A673 (cell line): ENCODE measurements around the gene DENND2C. TPM values are rescaled to one million over a fixed set of nuclear protein-coding genes. Genes with fewer than 3 reads are reported as not detected.

Experiments used
- BruUV-seq: library from RNA; stranded (reverse); fragments of 400-500 nt; replicated peaks from 2 replicates; lab custom pipeline; 2021; lab: Mats Ljungman, UMichigan
- CTCF ChIA-PET: fragments of 300-600 bp; sonication (Branson Sonifier 250); formaldehyde crosslinking; loops from one replicate; lab custom pipeline; 2022; ENCODE audit warnings: antibody characterized with exemption; lab: Charles Lee
- POLR2A ChIA-PET: fragments of 300-600 bp; sonication (Branson Sonifier 250); formaldehyde crosslinking; loops from one replicate; lab custom pipeline; 2022; ENCODE audit warnings: antibody characterized with exemption; ENCODE audit not compliant: low non-redundant PET; lab: Charles Lee
- DNase-seq: peaks from one replicate; pipeline ENCODE4 v3.0.0-alpha.2; 2015; ENCODE audit warnings: low spot score
- H3K27ac ChIP-seq: fragments of 200-600 bp; sonication (generic); 2 replicates; pipeline ENCODE4 v1.5.1; 2016; ENCODE audit warnings: mixed run types, low read depth, mild to moderate bottlenecking, mixed read lengths, antibody characterized with exemption, low read length; ENCODE audit not compliant: poor library complexity, severe bottlenecking
- H3K27me3 ChIP-seq: fragments of 200-600 bp; sonication (generic); replicated peaks from 2 replicates; pipeline ENCODE4 v1.6.1; 2017; ENCODE audit warnings: mixed run types, low read depth, mild to moderate bottlenecking, mixed read lengths, antibody characterized with exemption, low read length; ENCODE audit not compliant: insufficient read depth, poor library complexity
- H3K36me3 ChIP-seq: fragments of 200-600 bp; sonication (generic); 2 replicates; pipeline ENCODE4 v1.6.1; 2016; ENCODE audit warnings: mixed run types, mild to moderate bottlenecking, mixed read lengths, antibody characterized with exemption, low read length; ENCODE audit not compliant: insufficient read depth, poor library complexity, severe bottlenecking
- H3K4me1 ChIP-seq: fragments of 200-600 bp; sonication (generic); 2 replicates; pipeline ENCODE4 v1.6.1; 2017; ENCODE audit warnings: mixed run types, mild to moderate bottlenecking, mixed read lengths, antibody characterized with exemption, low read length; ENCODE audit not compliant: insufficient read depth, poor library complexity, severe bottlenecking
- H3K4me3 ChIP-seq: fragments of 200-600 bp; sonication (generic); 2 replicates; pipeline ENCODE4 v1.5.1; 2016; ENCODE audit warnings: low read depth, mixed run types, mild to moderate bottlenecking, mixed read lengths, low read length; ENCODE audit not compliant: poor library complexity, severe bottlenecking
- H3K9me3 ChIP-seq: fragments of 200-600 bp; sonication (generic); 2 replicates; pipeline ENCODE4 v1.6.1; 2016; ENCODE audit warnings: mixed run types, low read depth, mild to moderate bottlenecking, mixed read lengths, antibody characterized with exemption, low read length; ENCODE audit not compliant: poor library complexity, severe bottlenecking
- EZH2 ChIP-seq: fragments of 200-600 bp; sonication (generic); IDR thresholded peaks from 2 replicates; pipeline ENCODE4 v1.6.1; 2017; ENCODE audit warnings: borderline replicate concordance, low read depth, mild to moderate bottlenecking, mixed read lengths, antibody characterized with exemption, low read length; ENCODE audit not compliant: poor library complexity, severe bottlenecking
- intact Hi-C: fragments of 100-400 bp; cut with micrococcal nuclease; formaldehyde crosslinking; loops from one replicate; pipeline ENCODE4 v1.10.0; 2022; ENCODE audit not compliant: unreplicated experiment
- total RNA-seq: library from RNA; stranded (reverse); gene quantifications from 2 replicates; pipeline ENCODE4 v1.2.3, GENCODE V29; 2021
- TF ChIP-seq, protein P1 (sequence below): fragments of 300-800, 200-600 bp; sonication (generic); conservative IDR thresholded peaks from 2 replicates; pipeline ENCODE4 v1.5.1; 2017; ENCODE audit warnings: low read depth, mild to moderate bottlenecking, antibody characterized with exemption, low read length, moderate library complexity, mixed read lengths

Gene DENND2C
- total RNA-seq, 1 experiment from 2014 or later: 1.9 TPM

DNA sequence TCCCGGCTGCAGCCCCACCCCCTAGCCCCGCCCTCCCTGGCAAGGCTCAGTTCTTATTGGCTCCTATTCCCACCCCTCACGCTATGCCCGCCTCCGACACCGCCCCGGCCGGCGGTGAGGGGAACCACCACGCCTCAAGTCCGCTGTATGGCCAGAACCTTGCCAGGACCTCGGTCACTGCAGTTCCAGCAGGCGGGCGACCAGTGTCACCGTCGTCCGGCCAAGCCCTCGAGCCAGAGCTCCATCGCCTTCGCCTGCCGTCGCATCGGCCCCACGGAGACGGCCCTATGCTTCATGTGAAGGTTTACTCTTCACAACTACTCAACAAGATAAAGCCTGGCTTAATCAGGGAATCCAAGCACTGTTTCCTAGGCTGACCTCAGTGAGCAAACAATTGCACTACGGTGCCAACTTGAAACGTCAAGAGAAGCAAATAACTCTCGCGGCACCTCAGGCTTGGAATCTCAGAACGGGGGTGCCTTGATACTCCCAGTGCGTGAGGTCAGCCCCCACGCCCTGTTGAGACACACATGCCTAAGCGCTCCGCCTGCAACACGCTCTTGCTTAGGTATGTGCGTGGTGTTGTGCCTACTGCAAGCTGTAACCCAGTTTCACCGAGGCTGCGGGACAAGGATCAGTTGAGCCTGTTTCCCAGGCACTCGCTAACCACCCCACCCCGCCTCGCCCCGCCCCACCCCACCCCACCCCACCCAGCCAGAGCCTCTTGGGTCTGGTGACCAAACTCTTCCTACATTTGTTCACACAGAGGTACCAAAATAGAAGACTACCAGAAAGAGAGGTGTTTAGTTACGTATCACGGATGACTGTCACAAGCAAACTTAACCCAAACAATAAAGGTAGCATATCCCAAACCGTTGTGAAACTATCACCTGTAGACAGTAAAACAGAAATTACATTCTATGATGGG lies 498 bp upstream of the DENND2C start:
- Histone ChIP-seq H3K36me3 (no peaks in the 10 kb centered on the region), H3K9me3 (no peaks in the 10 kb centered on the region), H3K27me3 (no peaks in the 10 kb centered on the region), H3K4me3 (peak overlapping the region; percentile 70), H3K27ac (no peak overlapping the region), H3K4me1 (no peaks in the 10 kb centered on the region)
- intact Hi-C loops: loop anchor here (5.0 to 10.0 kb wide), 2 partner anchors 326 to 693 kb away; partner anchors contain the start of gene OLFML3
- ChIA-PET CTCF (interaction anchor here (1.1 kb wide), 1 partner anchor 691 kb away, joined by 4 read pairs; the partner anchor contains the start of gene OLFML3), POLR2A (no interaction called here)
- no peak for TF ChIP-seq EZH2
- TF ChIP-seq, protein P1, sequence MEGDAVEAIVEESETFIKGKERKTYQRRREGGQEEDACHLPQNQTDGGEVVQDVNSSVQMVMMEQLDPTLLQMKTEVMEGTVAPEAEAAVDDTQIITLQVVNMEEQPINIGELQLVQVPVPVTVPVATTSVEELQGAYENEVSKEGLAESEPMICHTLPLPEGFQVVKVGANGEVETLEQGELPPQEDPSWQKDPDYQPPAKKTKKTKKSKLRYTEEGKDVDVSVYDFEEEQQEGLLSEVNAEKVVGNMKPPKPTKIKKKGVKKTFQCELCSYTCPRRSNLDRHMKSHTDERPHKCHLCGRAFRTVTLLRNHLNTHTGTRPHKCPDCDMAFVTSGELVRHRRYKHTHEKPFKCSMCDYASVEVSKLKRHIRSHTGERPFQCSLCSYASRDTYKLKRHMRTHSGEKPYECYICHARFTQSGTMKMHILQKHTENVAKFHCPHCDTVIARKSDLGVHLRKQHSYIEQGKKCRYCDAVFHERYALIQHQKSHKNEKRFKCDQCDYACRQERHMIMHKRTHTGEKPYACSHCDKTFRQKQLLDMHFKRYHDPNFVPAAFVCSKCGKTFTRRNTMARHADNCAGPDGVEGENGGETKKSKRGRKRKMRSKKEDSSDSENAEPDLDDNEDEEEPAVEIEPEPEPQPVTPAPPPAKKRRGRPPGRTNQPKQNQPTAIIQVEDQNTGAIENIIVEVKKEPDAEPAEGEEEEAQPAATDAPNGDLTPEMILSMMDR: no peak
- peak; percentile 92 for DNase-seq
- no TSS peak for BruUV-seq

DNA sequence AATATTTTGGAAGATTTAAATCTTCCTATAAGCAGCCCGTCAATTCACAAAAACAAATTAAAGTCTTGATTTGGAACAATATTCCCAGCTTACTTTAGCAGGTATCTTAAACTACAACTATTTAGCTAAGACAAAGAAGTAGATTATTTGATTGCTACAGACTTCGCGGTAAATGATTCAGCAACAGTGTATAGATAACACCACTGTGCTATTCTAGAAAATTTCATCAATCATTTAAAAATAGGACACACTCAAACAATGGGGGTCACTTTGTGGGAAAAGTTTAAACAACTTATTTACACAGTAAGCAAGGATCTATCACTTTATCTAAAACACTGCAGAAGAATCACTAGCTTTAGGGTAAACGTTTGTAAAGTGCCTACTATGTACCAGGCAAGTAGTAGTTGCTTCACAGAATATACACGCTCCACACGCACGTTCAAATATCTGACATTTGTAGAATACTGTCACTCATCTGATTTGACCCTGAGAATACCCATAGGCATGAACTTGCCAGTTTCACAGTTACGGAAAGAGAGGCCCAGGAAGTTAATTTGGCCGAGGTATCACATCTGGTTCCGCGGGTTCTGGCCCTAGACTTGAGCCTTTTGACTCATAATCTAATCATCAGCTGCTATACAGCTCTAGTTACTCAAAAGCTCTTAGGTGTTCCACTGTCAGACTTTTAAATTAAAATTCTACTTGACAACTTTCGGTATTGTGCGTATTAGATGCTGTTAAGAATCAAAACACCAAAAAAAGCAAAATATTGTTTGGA lies 876 bp downstream of the DENND2C start:
- H3K27me3 ChIP-seq: no peaks in the 10 kb centered on the region
- H3K9me3 ChIP-seq: no peaks in the 10 kb centered on the region
- no peaks in the 10 kb centered on the region for H3K4me1 ChIP-seq
- intact Hi-C loops: no loop called here
- no peak for DNase-seq
- ChIA-PET CTCF (interaction anchor here (1.1 kb wide), 1 partner anchor 690 kb away, joined by 4 read pairs; the partner anchor contains the start of gene OLFML3), POLR2A (interaction anchor here (0.5 kb wide), 1 partner anchor 16 kb away, joined by 3 read pairs; no protein-coding TSS in a partner anchor)
- TF ChIP-seq EZH2: no peak
- TF ChIP-seq, protein P1: no peak
- H3K4me3 ChIP-seq: peak overlapping the region; percentile 70
- BruUV-seq: no TSS peak
- no peak overlapping the region for H3K27ac ChIP-seq
- no peaks in the 10 kb centered on the region for H3K36me3 ChIP-seq

DNA sequence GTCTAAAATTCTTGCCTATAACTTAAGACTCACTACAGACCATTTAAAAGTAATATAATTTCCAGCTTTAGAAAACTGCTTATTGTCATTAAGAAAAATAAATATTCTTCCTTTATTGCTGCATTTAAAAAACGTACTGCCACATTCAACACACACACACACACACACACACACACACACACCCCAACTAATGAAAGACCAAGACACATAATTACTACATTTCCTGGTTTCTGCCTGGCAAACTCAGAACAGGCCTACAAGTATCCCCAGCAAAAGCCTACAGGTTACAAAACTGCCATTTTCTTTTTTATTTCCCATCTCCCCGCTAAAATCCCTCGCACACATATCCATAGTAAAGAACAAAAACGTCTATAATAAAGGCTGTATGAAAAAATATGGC lies 1.5 kb downstream of the DENND2C start:
- no peaks in the 10 kb centered on the region for H3K9me3 ChIP-seq
- H3K27ac ChIP-seq: no peak overlapping the region
- no peaks in the 10 kb centered on the region for H3K4me1 ChIP-seq
- H3K27me3 ChIP-seq: no peaks in the 10 kb centered on the region
- DNase-seq: no peak
- no peak for TF ChIP-seq EZH2
- TF ChIP-seq, protein P1: no peak
- no peaks in the 10 kb centered on the region for H3K36me3 ChIP-seq
- ChIA-PET POLR2A (no interaction called here), CTCF (no interaction called here)
- no TSS peak for BruUV-seq
- intact Hi-C loops: no loop called here
- no peak overlapping the region for H3K4me3 ChIP-seq
